ENCODE data around the gene FOXE3. TPM values are rescaled to one million over a fixed set of nuclear protein-coding genes. Genes with fewer than 3 reads are reported as not detected.

The FOXE3 gene
- total RNA-seq, 1 experiment from 2014 or later = not detected

DNA sequence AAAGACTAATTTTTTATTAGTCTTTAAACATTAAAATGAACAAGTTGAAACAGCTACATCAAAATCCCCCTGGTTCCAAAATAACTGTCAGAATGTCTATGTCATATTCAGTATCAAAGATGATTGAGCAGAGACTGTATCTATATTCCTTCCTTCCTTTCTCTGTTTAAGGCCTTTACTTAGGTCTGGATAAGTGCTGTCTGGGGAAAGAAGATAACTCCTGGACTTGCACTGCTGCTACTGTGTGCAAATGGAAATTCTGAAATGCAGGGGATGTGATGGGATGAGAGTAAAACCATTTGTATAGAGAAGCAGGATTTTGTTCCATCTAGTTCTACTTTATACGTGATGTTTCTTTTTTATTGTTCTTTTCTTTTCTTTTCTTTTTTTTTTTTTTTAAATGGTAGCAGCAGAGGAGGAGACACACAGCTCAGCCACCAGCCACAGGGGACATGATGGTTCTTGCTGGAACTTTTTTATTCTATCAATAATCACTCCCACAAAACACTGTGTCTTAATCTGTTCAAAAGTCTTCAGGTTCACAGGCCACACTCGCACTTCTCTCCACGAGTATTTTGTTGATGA, 33.6 kb upstream of the FOXE3 start:
- no peaks in the 10 kb centered on the region for H4K20me1 ChIP-seq (ENCODE audit: low read length)
- no peak overlapping the region for H3K9ac ChIP-seq (ENCODE audit: low read length)
- TF ChIP-seq EZH2 (IDR thresholded peaks at IDR 0.05; ENCODE audit: low read length, unreplicated experiment) (no peak), EZH2phosphoT487 (IDR thresholded peaks at IDR 0.05; ENCODE audit: borderline replicate concordance, low read length) (no peak)
- TF ChIP-seq, protein P1, sequence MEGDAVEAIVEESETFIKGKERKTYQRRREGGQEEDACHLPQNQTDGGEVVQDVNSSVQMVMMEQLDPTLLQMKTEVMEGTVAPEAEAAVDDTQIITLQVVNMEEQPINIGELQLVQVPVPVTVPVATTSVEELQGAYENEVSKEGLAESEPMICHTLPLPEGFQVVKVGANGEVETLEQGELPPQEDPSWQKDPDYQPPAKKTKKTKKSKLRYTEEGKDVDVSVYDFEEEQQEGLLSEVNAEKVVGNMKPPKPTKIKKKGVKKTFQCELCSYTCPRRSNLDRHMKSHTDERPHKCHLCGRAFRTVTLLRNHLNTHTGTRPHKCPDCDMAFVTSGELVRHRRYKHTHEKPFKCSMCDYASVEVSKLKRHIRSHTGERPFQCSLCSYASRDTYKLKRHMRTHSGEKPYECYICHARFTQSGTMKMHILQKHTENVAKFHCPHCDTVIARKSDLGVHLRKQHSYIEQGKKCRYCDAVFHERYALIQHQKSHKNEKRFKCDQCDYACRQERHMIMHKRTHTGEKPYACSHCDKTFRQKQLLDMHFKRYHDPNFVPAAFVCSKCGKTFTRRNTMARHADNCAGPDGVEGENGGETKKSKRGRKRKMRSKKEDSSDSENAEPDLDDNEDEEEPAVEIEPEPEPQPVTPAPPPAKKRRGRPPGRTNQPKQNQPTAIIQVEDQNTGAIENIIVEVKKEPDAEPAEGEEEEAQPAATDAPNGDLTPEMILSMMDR (conservative IDR thresholded peaks at IDR 0.05; ENCODE audit: low read depth, low read length) = no peak
- H3K4me1 ChIP-seq (ENCODE audit: insufficient read depth, low read length) = no peaks in the 10 kb centered on the region
- no peak overlapping the region for H2AFZ ChIP-seq (ENCODE audit: low read length)
- peaks cover 21% of the 10 kb centered on the region for H3K36me3 ChIP-seq (ENCODE audit: low read depth, low read length)
- ChIA-PET CTCF (no interaction called here), POLR2A (ENCODE audit: unreplicated experiment) (no interaction called here)
- no peak overlapping the region for H3K4me3 ChIP-seq (ENCODE audit: low read length)
- H3K4me2 ChIP-seq (ENCODE audit: low read length) = no peak overlapping the region
- DNase-seq (no peak), ATAC-seq (no peak)
- H3K79me2 ChIP-seq (ENCODE audit: low read length) = no peaks in the 10 kb centered on the region
- no peak overlapping the region for H3K27ac ChIP-seq (ENCODE audit: low read length)
- no peaks in the 10 kb centered on the region for H3K9me3 ChIP-seq (ENCODE audit: low read length)
- intact Hi-C loops (cut with micrococcal nuclease) = no loop called here
- no peaks in the 10 kb centered on the region for H3K27me3 ChIP-seq (ENCODE audit: low read length)
- BruUV-seq (replicated peaks) = no TSS peak
- no peaks in the 10 kb centered on the region for H3K9me2 ChIP-seq (replicated peaks; ENCODE audit: low read length)
- no peaks in the 10 kb centered on the region for H3F3A ChIP-seq (ENCODE audit: low read length, unreplicated experiment)

DNA sequence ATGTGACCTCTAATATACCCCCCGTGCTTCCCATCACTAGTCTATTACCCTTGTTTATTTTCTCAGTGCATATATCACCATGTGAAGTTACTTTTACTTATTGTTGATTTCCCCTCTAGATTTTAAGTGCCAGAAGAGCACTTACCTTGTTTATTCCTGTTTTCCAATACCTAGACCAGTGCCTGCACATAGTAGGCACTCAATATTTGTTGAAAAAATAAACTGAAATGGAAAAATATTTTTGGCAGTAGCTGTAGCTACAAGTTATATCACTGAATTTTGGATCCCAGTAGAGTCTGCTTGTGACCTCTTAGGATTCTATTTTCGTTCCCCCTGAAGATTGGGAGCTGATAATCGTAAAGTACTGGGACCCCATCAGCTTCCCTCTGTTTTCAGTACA, 32.0 kb upstream of the FOXE3 start:
- no TSS peak for BruUV-seq (replicated peaks)
- H3K4me1 ChIP-seq (ENCODE audit: insufficient read depth, low read length) = no peaks in the 10 kb centered on the region
- ATAC-seq (no peak), DNase-seq (no peak)
- intact Hi-C loops (cut with micrococcal nuclease) = no loop called here
- POLR2A ChIA-PET (ENCODE audit: unreplicated experiment) = no interaction called here
- CTCF ChIA-PET = no interaction called here
- no peak overlapping the region for H2AFZ ChIP-seq (ENCODE audit: low read length)
- no peak overlapping the region for H3K27ac ChIP-seq (ENCODE audit: low read length)
- H4K20me1 ChIP-seq (ENCODE audit: low read length) = no peaks in the 10 kb centered on the region
- no peaks in the 10 kb centered on the region for H3K79me2 ChIP-seq (ENCODE audit: low read length)
- no peaks in the 10 kb centered on the region for H3K9me2 ChIP-seq (replicated peaks; ENCODE audit: low read length)
- H3K4me2 ChIP-seq (ENCODE audit: low read length) = no peak overlapping the region
- H3K9ac ChIP-seq (ENCODE audit: low read length) = no peak overlapping the region
- H3F3A ChIP-seq (ENCODE audit: low read length, unreplicated experiment) = no peaks in the 10 kb centered on the region
- H3K4me3 ChIP-seq (ENCODE audit: low read length) = no peak overlapping the region
- H3K36me3 ChIP-seq (ENCODE audit: low read depth, low read length) = peaks cover 13% of the 10 kb centered on the region
- TF ChIP-seq EZH2phosphoT487 (IDR thresholded peaks at IDR 0.05; ENCODE audit: borderline replicate concordance, low read length) (no peak), EZH2 (IDR thresholded peaks at IDR 0.05; ENCODE audit: low read length, unreplicated experiment) (no peak)
- TF ChIP-seq, protein P1 (conservative IDR thresholded peaks at IDR 0.05; ENCODE audit: low read depth, low read length) = no peak
- H3K27me3 ChIP-seq (ENCODE audit: low read length) = no peaks in the 10 kb centered on the region
- no peaks in the 10 kb centered on the region for H3K9me3 ChIP-seq (ENCODE audit: low read length)

DNA sequence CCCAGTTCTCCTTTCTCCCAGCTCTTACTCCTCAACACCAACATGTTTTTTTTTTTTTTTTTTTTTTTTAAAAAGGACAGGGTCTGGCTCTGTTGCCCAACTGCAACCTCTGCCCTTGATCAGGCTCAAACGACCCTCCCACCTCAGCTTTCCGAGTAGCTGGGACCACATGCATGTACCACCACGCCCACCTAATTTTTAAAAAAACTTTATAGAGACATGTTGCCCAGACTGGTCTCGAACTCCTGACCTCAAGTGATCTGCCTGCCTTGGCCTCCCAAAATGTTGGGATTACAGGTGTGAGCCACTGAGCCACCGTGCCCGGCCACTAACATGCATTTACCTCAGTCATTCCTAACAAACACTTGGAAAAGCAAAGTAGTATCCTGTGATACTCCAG, 31.1 kb upstream of the FOXE3 start:
- BruUV-seq (replicated peaks) = no TSS peak
- Histone ChIP-seq H3F3A (ENCODE audit: low read length, unreplicated experiment) (no peaks in the 10 kb centered on the region), H3K4me1 (ENCODE audit: insufficient read depth, low read length) (no peaks in the 10 kb centered on the region), H3K36me3 (ENCODE audit: low read depth, low read length) (peaks cover 10% of the 10 kb centered on the region), H3K4me2 (ENCODE audit: low read length) (no peak overlapping the region), H3K27me3 (ENCODE audit: low read length) (no peaks in the 10 kb centered on the region), H3K9me3 (ENCODE audit: low read length) (no peaks in the 10 kb centered on the region), H2AFZ (ENCODE audit: low read length) (no peak overlapping the region), H3K9ac (ENCODE audit: low read length) (no peak overlapping the region), H4K20me1 (ENCODE audit: low read length) (no peaks in the 10 kb centered on the region), H3K79me2 (ENCODE audit: low read length) (no peaks in the 10 kb centered on the region), H3K4me3 (ENCODE audit: low read length) (no peak overlapping the region), H3K27ac (ENCODE audit: low read length) (no peak overlapping the region), H3K9me2 (replicated peaks; ENCODE audit: low read length) (no peaks in the 10 kb centered on the region)
- DNase-seq (no peak), ATAC-seq (no peak)
- TF ChIP-seq EZH2 (IDR thresholded peaks at IDR 0.05; ENCODE audit: low read length, unreplicated experiment) = no peak
- TF ChIP-seq, protein P1 (conservative IDR thresholded peaks at IDR 0.05; ENCODE audit: low read depth, low read length) = no peak
- TF ChIP-seq EZH2phosphoT487 (IDR thresholded peaks at IDR 0.05; ENCODE audit: borderline replicate concordance, low read length) = no peak
- ChIA-PET POLR2A (ENCODE audit: unreplicated experiment) (no interaction called here), CTCF (no interaction called here)
- intact Hi-C loops (cut with micrococcal nuclease) = no loop called here

Data from PC-3 (cell line).